OCI-LY7 (cell line): ENCODE measurements around the gene CAPN8. TPM values are rescaled to one million over a fixed set of nuclear protein-coding genes. Genes with fewer than 3 reads are reported as not detected.
"Not testable (repeated sequence)": the region's sequence is repeated elsewhere in the genome, so short reads cannot be mapped to it uniquely, and the experiment has no call there.

Source experiments
- BruUV-seq: library from RNA; stranded (reverse); fragments of 400-500 nt; replicated peaks from 2 replicates; lab custom pipeline; 2021; lab: Mats Ljungman, UMichigan
- CTCF ChIA-PET: fragments of 300-600 bp; sonication (Branson Sonifier 250); formaldehyde crosslinking; loops from one replicate; lab custom pipeline; 2022; ENCODE audit warnings: antibody characterized with exemption; ENCODE audit not compliant: unreplicated experiment; lab: Charles Lee
- POLR2A ChIA-PET: fragments of 300-600 bp; sonication (Branson Sonifier 250); formaldehyde crosslinking; loops from one replicate; lab custom pipeline; 2022; ENCODE audit warnings: antibody characterized with exemption; lab: Charles Lee
- DNase-seq: peaks from one replicate; pipeline ENCODE4 v3.0.0-alpha.2; 2015; ENCODE audit warnings: low spot score
- H2AFZ ChIP-seq: fragments of 200-600 bp; sonication (generic), shearing (Covaris generic); 2 replicates; pipeline ENCODE4 v1.6.1; 2014; ENCODE audit warnings: mild to moderate bottlenecking, antibody characterized with exemption, low read length, moderate library complexity
- H3K27ac ChIP-seq: fragments of 200-600 bp; sonication (generic); 2 replicates; pipeline ENCODE4 v1.5.1; 2014; ENCODE audit warnings: mixed run types, low read depth, mild to moderate bottlenecking, moderate library complexity, low read length, inconsistent platforms; ENCODE audit not compliant: poor library complexity, severe bottlenecking
- H3K36me3 ChIP-seq: fragments of 200-600 bp; sonication (generic); 2 replicates; pipeline ENCODE4 v1.6.1; 2014; ENCODE audit warnings: mild to moderate bottlenecking, antibody characterized with exemption, low read length, moderate library complexity, mixed read lengths; ENCODE audit not compliant: insufficient read depth
- H3K4me1 ChIP-seq: fragments of 200-600 bp; sonication (generic); 2 replicates; pipeline ENCODE4 v1.5.1; 2014; ENCODE audit warnings: mild to moderate bottlenecking, low read length; ENCODE audit not compliant: insufficient read depth, poor library complexity, severe bottlenecking
- H3K4me2 ChIP-seq: fragments of 200-600 bp; sonication (generic); 2 replicates; pipeline ENCODE4 v1.6.1; 2014; ENCODE audit warnings: mild to moderate bottlenecking, low read length
- H3K4me3 ChIP-seq: fragments of 200-600 bp; sonication (generic); 2 replicates; pipeline ENCODE4 v1.5.1; 2014; ENCODE audit warnings: mild to moderate bottlenecking, low read depth, low read length; ENCODE audit not compliant: poor library complexity, severe bottlenecking
- H3K79me2 ChIP-seq: fragments of 200-600 bp; sonication (generic); 2 replicates; pipeline ENCODE4 v1.6.1; 2016; ENCODE audit warnings: low read depth, mild to moderate bottlenecking, low read length, moderate library complexity, mixed read lengths; ENCODE audit not compliant: insufficient read depth
- H3K9me2 ChIP-seq: fragments of 200-600 bp; sonication (generic); 2 replicates; pipeline ENCODE4 v1.6.1; 2016; ENCODE audit warnings: mild to moderate bottlenecking, low read length, mixed read lengths; ENCODE audit not compliant: insufficient read depth
- H3K9me3 ChIP-seq: fragments of 200-600 bp; sonication (generic); 2 replicates; pipeline ENCODE4 v1.6.1; 2014; ENCODE audit warnings: mild to moderate bottlenecking, mixed run types, low read length, mixed read lengths
- H4K20me1 ChIP-seq: fragments of 200-600 bp; sonication (generic); 2 replicates; pipeline ENCODE4 v1.6.1; 2014; ENCODE audit warnings: mild to moderate bottlenecking, antibody characterized with exemption, low read length, moderate library complexity, mixed read lengths; ENCODE audit not compliant: insufficient read depth
- EZH2phosphoT487 ChIP-seq: fragments of 200-600 bp; sonication (generic); IDR thresholded peaks from 2 replicates; pipeline ENCODE4 v1.6.1; 2018; ENCODE audit warnings: low read depth, borderline replicate concordance, mild to moderate bottlenecking, mixed run types, antibody characterized with exemption, low read length, moderate library complexity, mixed read lengths
- intact Hi-C: fragments of 100-400 bp; cut with micrococcal nuclease; formaldehyde crosslinking; loops from one replicate; pipeline ENCODE4 v1.10.0; 2022; ENCODE audit not compliant: unreplicated experiment
- total RNA-seq, 2 experiments: library from RNA; depleted of rRNA in 1 of 2; stranded (reverse); fragments of >200 nt in 1 of 2; shearing (Covaris generic) in 1 of 2; gene quantifications; 2 replicates each; pipeline ENCODE4 v1.2.3, GENCODE V29; 2014 to 2022
- TF ChIP-seq, protein P1 (sequence below): fragments of 200-600 bp; sonication (generic); conservative IDR thresholded peaks from 2 replicates; pipeline ENCODE4 v1.5.1; 2014; ENCODE audit warnings: mild to moderate bottlenecking, antibody characterized with exemption, low read length, moderate library complexity, mixed read lengths

The CAPN8 gene
- total RNA-seq, 2 experiments from 2014 or later, result not detected

DNA sequence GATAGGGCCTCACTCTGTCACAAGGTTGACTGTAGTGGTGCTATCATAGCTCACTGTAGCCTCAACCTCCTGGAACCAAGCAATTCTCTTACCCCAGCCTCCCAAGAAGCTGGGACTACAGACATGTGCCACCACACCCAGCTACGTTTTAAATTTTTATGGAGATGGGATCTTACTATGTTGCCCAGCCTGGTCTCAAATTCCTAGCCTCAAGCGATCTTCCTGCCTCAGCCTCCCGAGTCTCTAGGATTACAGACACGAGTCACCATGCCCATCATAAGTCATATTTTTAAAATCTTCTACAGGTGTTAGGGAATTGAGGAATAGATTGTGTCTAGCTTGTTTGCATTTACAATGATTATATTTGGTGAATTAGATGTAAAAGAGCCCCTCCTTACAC lies 145.3 kb downstream of the CAPN8 start:
- H3K4me2 ChIP-seq, result no peak overlapping the region
- TF ChIP-seq EZH2phosphoT487, result no peak
- TF ChIP-seq, protein P1, sequence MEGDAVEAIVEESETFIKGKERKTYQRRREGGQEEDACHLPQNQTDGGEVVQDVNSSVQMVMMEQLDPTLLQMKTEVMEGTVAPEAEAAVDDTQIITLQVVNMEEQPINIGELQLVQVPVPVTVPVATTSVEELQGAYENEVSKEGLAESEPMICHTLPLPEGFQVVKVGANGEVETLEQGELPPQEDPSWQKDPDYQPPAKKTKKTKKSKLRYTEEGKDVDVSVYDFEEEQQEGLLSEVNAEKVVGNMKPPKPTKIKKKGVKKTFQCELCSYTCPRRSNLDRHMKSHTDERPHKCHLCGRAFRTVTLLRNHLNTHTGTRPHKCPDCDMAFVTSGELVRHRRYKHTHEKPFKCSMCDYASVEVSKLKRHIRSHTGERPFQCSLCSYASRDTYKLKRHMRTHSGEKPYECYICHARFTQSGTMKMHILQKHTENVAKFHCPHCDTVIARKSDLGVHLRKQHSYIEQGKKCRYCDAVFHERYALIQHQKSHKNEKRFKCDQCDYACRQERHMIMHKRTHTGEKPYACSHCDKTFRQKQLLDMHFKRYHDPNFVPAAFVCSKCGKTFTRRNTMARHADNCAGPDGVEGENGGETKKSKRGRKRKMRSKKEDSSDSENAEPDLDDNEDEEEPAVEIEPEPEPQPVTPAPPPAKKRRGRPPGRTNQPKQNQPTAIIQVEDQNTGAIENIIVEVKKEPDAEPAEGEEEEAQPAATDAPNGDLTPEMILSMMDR, result no peak
- no peak overlapping the region for H2AFZ ChIP-seq
- no peaks in the 10 kb centered on the region for H4K20me1 ChIP-seq
- no TSS peak for BruUV-seq
- H3K9me2 ChIP-seq, result no peaks in the 10 kb centered on the region
- POLR2A ChIA-PET, result no interaction called here
- no peak overlapping the region for H3K27ac ChIP-seq
- no peaks in the 10 kb centered on the region for H3K4me1 ChIP-seq
- H3K9me3 ChIP-seq, result no peaks in the 10 kb centered on the region
- CTCF ChIA-PET, result no interaction called here
- H3K79me2 ChIP-seq, result no peaks in the 10 kb centered on the region
- intact Hi-C loops, result no loop called here
- DNase-seq, result no peak
- H3K36me3 ChIP-seq, result no peaks in the 10 kb centered on the region
- no peak overlapping the region for H3K4me3 ChIP-seq

DNA sequence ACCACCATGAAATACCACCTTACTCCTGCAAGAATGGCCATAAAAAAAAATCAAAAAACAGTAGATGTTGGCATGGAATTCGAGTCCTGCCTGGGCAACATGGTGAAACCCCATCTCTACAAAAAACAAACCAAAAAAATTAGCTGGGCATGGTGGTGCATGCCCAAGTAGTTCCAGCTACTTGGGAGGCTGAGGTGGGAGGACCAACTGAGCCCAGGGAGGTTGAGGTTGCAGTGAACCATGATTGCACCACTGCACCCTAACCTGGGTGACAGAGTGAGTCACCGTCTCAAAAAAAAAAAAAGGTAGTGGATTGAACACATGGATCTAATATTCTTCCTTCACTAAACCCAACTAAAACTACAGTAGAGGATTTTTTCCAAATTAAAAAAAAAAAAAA lies 146.4 kb downstream of the CAPN8 start:
- Histone ChIP-seq H3K9me3 (no peaks in the 10 kb centered on the region), H4K20me1 (no peaks in the 10 kb centered on the region), H3K4me1 (no peaks in the 10 kb centered on the region), H3K27ac (no peak overlapping the region), H3K4me2 (no peak overlapping the region), H3K9me2 (no peaks in the 10 kb centered on the region), H3K79me2 (no peaks in the 10 kb centered on the region), H2AFZ (no peak overlapping the region), H3K4me3 (no peak overlapping the region), H3K36me3 (no peaks in the 10 kb centered on the region)
- DNase-seq, result no peak
- intact Hi-C loops, result no loop called here
- ChIA-PET CTCF (no interaction called here), POLR2A (interaction anchor here (0.6 to 0.8 kb wide), 2 partner anchors 35 to 302 kb away, joined by 3 read pairs; no protein-coding TSS in a partner anchor)
- TF ChIP-seq EZH2phosphoT487, result no peak
- TF ChIP-seq, protein P1, result no peak
- no TSS peak for BruUV-seq

DNA sequence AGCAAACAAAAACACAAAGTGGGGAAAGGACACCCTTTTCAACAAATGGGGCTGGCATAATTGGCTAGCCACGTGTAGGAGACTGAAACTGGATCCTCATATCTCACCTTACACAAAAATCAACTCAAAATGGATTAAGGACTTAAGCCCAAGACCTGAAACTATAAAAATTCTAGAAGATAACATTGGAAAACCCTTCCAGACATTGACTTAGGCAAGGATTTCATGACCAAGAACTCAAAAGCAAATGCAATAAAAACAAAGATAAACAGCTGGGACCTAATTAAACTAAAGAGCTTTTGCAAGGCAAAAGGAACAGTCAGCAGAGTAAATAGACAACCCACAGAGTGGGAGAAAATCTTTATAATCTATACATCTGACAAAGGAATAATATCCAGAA lies 146.9 kb downstream of the CAPN8 start:
- H4K20me1 ChIP-seq, H3K27ac ChIP-seq, H3K36me3 ChIP-seq, H3K4me1 ChIP-seq, DNase-seq, H3K4me2 ChIP-seq, H3K9me3 ChIP-seq, BruUV-seq, H2AFZ ChIP-seq, POLR2A ChIA-PET, intact Hi-C loops, H3K4me3 ChIP-seq, H3K79me2 ChIP-seq, H3K9me2 ChIP-seq, CTCF ChIA-PET: not testable (repeated sequence)
